Lower lobe of right lung (tissue), 2 donors: ENCODE results near the gene OTUB1. TPM values are rescaled to one million over a fixed set of nuclear protein-coding genes. Genes with fewer than 3 reads are reported as not detected.
A peak's percentile ranks its signal among the peaks of the same experiment; 100 is the strongest.

Experiments used
- ATAC-seq, 2 donors: fragments of 200-7000 bp; cut with Tn5 transposase; one replicate each; pipeline ENCODE4 v1.9.1; 2020 to 2022; ENCODE audit warnings: mild to moderate bottlenecking in 2 of 2, moderate library complexity in 2 of 2
- DNase-seq: peaks from one replicate; pipeline ENCODE4 v3.0.0-alpha.2; 2020
- H3K27ac ChIP-seq: fragments of 200-600 bp; one replicate; pipeline ENCODE4 v1.8.0; 2022
- H3K27me3 ChIP-seq: fragments of 200-600 bp; one replicate; pipeline ENCODE4 v1.8.0; 2022; ENCODE audit warnings: low read depth
- H3K36me3 ChIP-seq: fragments of 200-600 bp; one replicate; pipeline ENCODE4 v1.8.0; 2022; ENCODE audit warnings: mild to moderate bottlenecking
- H3K4me1 ChIP-seq: fragments of 200-600 bp; one replicate; pipeline ENCODE4 v1.8.0; 2022
- H3K4me3 ChIP-seq: fragments of 200-600 bp; one replicate; pipeline ENCODE4 v1.8.0; 2022; ENCODE audit warnings: mild to moderate bottlenecking
- H3K9me3 ChIP-seq: fragments of 200-600 bp; one replicate; pipeline ENCODE4 v1.8.0; 2022
- intact Hi-C: fragments of 100-400 bp; cut with DNase I; formaldehyde crosslinking; loops from one replicate; pipeline ENCODE4 v1.11.0; 2022
- total RNA-seq: library from RNA; stranded (reverse); fragmentation: NEBNext Ultra II Directional; extraction: Animal tissue kit (Norgen Biotek cat#: 25700); gene quantifications from one replicate; pipeline ENCODE4 v1.2.1, GENCODE V29; 2021
- TF ChIP-seq, protein P1 (sequence below): fragments of 200-600 bp; IDR thresholded peaks from one replicate; pipeline ENCODE4 v1.8.0; 2022; ENCODE audit warnings: antibody characterized with exemption, mild to moderate bottlenecking
- donor health status: DM: no; HTN: yes; CAD: no; lungs with severe emphysema.

The OTUB1 gene
- total RNA-seq, 1 donor from 2014 or later: 61.9 TPM

DNA sequence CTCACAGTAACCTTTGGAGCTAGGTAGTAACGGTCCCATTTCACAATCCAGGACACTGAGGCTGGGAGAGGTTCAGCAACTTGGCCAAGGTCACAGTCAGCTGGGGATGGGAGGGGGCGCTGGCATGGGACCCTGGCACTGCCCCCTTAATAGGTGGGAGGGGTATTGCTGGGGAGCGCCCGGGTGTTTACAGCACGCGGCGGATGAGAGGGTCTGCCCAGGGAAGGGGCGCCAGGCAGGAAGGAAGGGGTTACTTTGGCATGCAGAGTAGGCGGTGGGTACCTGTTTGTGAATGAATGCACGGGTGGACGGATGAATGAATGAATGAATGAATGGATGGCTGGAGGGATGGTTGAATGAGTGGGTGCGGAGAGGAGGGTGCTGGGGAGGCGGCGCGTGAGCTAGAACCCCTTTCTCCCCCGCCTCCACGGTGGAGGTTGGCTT is 48.9 kb downstream of the OTUB1 start:
- TF ChIP-seq, protein P1, sequence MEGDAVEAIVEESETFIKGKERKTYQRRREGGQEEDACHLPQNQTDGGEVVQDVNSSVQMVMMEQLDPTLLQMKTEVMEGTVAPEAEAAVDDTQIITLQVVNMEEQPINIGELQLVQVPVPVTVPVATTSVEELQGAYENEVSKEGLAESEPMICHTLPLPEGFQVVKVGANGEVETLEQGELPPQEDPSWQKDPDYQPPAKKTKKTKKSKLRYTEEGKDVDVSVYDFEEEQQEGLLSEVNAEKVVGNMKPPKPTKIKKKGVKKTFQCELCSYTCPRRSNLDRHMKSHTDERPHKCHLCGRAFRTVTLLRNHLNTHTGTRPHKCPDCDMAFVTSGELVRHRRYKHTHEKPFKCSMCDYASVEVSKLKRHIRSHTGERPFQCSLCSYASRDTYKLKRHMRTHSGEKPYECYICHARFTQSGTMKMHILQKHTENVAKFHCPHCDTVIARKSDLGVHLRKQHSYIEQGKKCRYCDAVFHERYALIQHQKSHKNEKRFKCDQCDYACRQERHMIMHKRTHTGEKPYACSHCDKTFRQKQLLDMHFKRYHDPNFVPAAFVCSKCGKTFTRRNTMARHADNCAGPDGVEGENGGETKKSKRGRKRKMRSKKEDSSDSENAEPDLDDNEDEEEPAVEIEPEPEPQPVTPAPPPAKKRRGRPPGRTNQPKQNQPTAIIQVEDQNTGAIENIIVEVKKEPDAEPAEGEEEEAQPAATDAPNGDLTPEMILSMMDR: no peak
- H3K27me3 ChIP-seq: peaks cover 49% of the 10 kb centered on the region
- no peak overlapping the region for H3K4me3 ChIP-seq
- H3K27ac ChIP-seq: no peak overlapping the region
- intact Hi-C loops: no loop called here
- no peaks in the 10 kb centered on the region for H3K36me3 ChIP-seq
- ATAC-seq (no peak), DNase-seq (no peak)
- H3K4me1 ChIP-seq: peaks cover 17% of the 10 kb centered on the region
- no peaks in the 10 kb centered on the region for H3K9me3 ChIP-seq

DNA sequence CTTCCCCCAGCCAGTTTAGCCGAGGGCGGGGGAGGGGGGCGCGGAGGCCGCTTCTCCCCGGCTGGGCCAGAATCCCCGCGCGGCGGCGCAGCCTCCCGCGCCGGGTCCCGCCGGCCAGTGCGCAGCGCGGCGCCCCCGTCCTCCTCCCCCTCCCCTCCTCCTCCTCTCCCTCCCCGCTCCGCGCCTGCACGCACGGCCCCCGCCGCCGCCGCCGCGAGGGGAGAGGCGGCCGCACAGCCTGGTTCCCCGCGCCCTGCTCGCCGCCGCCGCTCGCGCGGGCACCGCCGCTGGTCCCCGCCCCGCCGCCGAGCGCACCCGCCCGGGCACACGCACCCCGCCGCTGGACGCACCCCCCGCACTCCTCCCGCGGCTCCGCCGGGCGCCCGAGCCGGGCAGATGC is 49.3 kb downstream of the OTUB1 start, which contains the start of gene FLRT1:
Gene FLRT1, plus strand, starts transcription at position 356 of the 400 bp plus-strand sequence. CDS start 80,337 bp downstream, outside the sequence.
- TF ChIP-seq, protein P1: no peak
- Histone ChIP-seq H3K4me3 (peak within 1 kb of the TSS; percentile 50), H3K9me3 (no peaks in the 10 kb centered on the region), H3K4me1 (peaks cover 17% of the 10 kb centered on the region), H3K27ac (no peak within 1 kb of the TSS), H3K27me3 (peaks cover 49% of the 10 kb centered on the region), H3K36me3 (no peaks in the 10 kb centered on the region)
- no peak for ATAC-seq
- intact Hi-C loops: no loop called here
- DNase-seq: no peak

DNA sequence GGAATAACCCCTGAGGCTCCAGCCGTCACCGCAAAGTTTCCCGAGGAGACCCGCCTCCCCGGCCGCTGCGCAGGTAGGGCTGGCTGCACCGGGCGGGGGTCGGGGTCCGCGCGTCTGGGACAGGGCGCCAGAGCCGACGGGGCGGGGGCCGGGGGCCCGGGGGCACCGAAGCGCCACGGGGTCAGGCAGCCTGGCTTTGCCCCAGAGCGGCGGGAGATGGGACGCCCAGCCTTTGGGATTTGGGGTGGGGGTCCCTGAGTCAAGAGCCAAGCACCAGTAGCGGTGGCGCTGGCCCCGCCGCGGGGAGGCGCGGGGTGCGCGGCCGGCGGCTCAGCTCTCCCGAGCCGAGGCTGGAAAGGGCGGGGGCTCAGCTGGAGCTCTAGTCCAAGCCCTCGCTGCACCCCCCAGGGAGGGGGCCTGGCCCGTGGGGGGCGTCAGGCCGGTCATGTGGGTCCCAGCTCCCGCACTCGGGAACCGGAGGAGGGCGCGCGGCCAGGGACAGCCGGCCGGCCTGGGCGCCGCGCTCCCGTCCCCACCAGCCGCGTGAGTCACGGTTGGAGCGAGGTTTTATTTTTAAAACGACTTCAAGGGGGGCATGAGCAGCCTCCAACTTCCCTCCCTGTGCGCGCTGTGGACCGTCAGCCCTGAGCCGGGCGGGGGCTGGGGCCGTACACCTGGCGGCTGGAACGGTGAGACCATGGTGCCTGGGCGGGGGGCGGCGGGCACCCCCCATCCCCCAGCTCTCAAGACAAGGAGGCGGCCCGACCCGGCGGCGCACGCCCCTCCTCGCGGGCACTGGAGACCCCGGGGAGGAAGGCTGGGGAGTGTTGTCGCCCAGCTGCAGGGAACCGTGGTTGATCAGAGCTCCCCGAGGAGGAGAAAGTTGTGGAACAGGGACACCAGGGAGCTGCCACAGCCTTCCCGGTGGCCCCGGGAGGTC is 50.1 kb downstream of the OTUB1 start:
- Histone ChIP-seq H3K27me3 (peaks cover 49% of the 10 kb centered on the region), H3K4me3 (peak overlapping the region; percentile 50)
- intact Hi-C loops: no loop called here

DNA sequence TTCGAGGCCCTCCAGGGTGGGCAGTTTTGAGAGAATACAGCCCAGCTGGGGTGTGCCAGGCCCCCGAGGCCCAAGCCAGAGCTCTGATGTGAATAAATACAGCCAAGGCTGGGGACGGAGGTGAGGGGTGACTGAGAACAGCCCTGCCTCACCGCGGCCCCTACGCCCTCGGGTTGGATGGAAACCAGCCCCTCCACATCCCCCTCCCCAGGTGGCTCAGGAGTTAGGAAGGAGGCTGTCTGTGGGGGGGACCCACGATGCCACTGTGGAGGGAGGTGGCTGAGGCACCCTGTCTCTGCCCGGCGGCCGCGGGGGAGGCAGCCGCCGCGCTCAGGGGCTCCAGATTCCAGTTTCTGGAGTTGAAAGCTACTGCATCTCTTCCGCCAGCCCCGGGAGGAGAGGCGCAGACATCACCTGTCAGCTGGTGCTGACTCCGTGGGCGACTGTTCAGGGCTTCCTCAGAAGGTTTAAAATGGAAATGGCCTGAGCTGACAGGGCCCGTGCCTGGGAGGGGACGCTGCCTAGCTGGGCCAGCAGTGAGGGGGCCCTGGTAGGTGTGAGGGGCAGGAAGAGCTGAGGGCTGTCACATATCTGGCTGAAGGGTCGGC is 50.9 kb downstream of the OTUB1 start:
- Histone ChIP-seq H3K4me1 (peaks cover 17% of the 10 kb centered on the region), H3K27ac (no peak overlapping the region), H3K36me3 (no peaks in the 10 kb centered on the region), H3K27me3 (peaks cover 49% of the 10 kb centered on the region), H3K9me3 (no peaks in the 10 kb centered on the region), H3K4me3 (no peak overlapping the region)
- TF ChIP-seq, protein P1: no peak
- no peak for DNase-seq
- peak in 1 of 2 donors; percentile 4 for ATAC-seq
- intact Hi-C loops: no loop called here

More for the DNA sequence above, 50.1 kb downstream of the OTUB1 start:
- Histone ChIP-seq H3K4me1 (peaks cover 17% of the 10 kb centered on the region), H3K36me3 (no peaks in the 10 kb centered on the region), H3K9me3 (no peaks in the 10 kb centered on the region), H3K27ac (no peak overlapping the region)
- TF ChIP-seq, protein P1: no peak
- no peak for DNase-seq
- peak; percentile 6 to 28 for ATAC-seq

DNA sequence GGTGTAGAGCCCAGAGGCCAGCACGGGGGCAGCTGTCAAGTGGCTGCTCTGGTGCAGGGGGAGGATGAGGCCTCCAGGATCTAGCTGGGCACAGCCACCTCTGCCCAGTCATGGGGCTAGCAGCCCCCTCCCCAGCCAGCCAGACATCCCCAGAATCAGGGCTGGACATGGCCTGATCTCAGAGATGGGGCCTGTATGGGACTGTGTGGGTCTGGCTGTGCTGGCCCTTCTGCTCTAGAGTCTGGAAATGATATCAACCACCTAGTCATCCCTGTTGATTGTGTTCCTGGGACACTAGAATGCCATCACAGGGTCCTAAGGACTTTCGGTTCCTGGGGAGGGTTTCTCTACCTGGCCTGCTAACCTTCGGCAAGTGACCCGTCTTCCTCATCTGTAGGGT is 52.3 kb downstream of the OTUB1 start:
- Histone ChIP-seq H3K27ac (no peak overlapping the region), H3K9me3 (no peaks in the 10 kb centered on the region), H3K4me3 (no peak overlapping the region), H3K27me3 (peaks cover 41% of the 10 kb centered on the region), H3K36me3 (no peaks in the 10 kb centered on the region), H3K4me1 (peaks cover 17% of the 10 kb centered on the region)
- ATAC-seq (no peak), DNase-seq (no peak)
- intact Hi-C loops: no loop called here
- TF ChIP-seq, protein P1: no peak
